NCI-H1092 treated with DMSO at 0.1 percent for 48 hours (cell line): ENCODE data around the gene TAF8.

Experiments
- DNase-seq: peaks from one replicate; lab custom pipeline; 2025; lab: John Stamatoyannopoulos, UW

Gene TAF8

GRCh38 chr6:42124223-42124836, 74.0 kb downstream of the TAF8 start:
- DNase-seq: no peak

DNA sequence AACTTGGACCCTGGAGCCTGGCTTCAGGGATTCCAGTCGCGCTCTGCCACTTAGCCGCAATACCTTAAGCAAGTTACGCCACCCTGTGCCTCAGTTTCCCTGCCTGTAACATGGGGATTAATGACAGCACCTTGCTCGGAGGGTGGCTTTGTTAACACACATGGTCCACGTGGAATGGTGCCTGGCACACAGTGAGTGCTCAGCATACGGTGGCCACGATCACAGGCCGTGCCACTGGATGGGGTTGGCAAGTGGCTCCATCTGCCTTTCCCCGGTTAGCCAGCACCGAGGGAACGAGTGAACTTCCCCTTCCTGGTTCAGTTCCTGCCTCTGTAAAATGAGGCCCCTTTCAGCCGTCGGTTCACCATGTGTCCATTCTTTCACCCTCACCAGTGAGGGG, 74.9 kb downstream of the TAF8 start:
- DNase-seq: no peak

GRCh38 chr6:42125663-42126062, 75.3 kb downstream of the TAF8 start:
- DNase-seq: no peak

DNA sequence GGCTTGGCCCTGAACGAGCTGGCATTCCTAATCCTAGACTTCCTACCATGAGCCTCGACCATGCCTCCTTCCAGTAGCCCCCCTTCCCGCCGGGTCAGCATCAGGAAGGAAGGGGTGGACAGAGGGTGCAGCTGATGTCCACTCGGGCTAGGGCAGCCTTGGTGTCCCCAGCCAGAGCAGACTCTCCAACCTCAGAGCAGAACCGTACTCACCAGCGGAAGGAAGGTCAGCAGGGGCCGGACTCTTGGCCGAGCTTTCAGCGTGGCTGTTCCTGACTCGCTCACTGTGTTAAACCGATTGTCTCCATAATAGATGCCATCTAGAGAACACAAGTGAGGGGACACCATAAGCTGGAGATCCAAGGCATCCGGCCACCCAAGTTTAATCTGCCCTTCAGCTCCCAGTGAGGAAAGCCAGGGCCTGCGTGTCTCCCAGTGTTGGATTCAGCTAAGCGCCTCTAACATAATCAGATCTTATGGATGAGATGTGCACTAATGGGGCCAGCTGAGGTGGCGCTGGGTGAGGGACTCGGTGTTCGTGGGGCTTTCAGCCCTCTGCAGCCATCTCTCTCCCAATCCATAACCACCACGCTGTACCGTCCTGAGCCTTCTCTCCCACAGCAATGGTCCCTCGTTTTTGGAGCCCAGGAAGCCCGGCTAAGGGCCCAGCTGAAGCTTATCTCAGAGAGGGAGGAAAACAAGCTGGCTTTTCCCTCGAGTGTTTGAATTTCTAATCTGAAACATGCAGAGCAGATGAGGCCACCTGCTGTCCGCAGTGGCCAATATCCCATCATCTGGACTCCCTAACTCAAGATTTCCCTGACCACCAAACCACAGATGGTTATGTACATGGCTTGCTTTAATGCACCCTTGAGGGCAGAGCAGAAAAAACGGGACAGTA, 78.4 kb downstream of the TAF8 start:
- DNase-seq: no peak

DNA sequence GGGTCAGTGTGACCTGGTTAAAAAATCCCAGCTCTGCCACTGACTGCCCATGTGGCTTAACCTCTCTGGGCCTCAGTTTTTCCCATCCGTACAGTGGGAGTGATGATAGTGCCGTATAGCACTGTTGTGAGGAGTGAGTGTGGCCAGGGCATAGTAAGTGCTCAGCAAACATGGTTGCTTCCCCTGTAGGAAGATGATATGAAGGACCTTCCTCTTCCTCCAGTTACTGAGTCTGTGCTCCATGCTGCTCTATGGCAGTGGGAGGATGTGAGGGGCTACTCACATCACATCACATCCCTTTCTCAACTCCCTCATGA, 79.0 kb downstream of the TAF8 start:
- DNase-seq: no peak

DNA sequence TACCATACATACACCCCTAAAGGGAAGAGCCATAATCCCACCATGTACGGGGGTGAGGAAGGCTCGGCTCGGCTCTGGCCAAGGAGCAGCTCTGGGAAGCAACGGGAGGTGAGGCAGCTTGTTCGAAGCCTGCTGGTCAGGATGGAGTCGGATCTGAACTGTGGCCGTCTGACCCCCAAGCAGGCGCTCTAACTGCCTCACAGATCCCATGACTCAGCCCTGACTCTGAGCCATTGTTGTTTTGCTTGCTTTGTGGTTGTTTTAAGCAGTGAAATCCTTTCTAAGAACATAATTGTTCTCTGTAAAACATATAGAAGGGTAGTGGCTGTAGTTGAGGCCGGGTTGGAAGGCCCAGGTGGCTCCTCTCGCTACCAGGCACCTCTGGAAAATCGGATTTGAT, 81.2 kb downstream of the TAF8 start:
- DNase-seq: no peak

DNA sequence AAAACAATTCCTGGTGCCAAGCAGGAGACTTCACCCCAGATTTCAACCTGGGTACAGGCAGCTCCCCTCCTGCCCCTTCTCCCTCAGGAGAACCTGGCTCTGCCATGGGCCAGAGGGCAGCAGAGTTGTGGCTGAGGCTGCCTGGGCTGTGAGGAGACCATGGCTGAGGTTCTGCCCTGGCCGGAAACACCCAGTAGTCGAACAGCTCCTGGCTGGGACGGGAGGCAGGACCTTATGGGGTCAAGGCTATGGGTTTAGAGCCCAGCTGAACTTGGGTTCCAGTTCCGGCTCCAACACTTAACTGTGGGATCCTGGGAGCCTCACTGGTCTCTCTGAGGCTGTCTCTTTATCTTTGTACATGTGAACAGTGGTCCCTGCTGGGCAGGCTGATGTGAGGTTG, 83.6 kb downstream of the TAF8 start:
- no peak for DNase-seq

- no peak for DNase-seq
Observed at GRCh38 chr6:42135161-42135560, 84.8 kb downstream of the TAF8 start.

GRCh38 chr6:42135722-42136121, 85.4 kb downstream of the TAF8 start:
- DNase-seq: no peak

DNA sequence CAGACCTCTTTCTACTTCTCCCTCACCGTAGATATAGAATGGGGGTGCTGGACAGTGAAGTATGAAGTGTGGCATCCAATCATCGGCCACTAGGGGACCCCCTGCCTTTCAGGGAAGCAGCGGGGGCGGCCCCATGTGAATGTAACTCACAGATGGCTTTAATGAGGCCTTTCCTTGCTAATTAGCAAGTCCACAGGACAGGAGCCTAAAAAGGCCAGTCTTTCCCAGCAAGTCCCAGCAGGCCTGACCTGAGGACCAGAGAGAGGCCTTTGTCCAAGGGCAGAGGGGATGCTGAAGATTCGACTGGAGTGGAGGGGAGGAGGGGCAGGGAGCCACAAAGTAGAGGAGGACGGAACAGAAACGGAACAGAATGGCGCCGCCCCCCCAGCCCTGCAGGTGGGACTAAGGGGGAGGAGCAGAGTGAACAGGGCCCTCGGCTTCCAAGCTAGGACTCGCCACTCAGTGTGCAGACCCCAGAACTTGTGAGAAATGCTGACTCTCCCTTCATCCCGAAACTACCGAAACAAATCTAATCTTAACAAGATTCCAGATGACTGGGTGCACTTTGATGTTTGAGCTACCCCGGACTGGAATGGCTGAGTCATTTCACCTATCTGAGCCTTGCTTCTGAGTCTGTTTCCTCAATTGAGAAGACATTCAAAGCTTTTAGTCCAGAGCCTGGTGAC, 86.3 kb downstream of the TAF8 start:
- DNase-seq: no peak
